IPS DF 19.7 (cell line): ENCODE data around the gene FASTK.
"Not testable (repeated sequence)": the region's sequence is repeated elsewhere in the genome, so short reads cannot be mapped to it uniquely, and the experiment has no call there.

Experiments
- DNase-seq: peaks from one replicate; pipeline ENCODE4 v3.0.0-alpha.2; 2013; ENCODE audit warnings: low read depth, low spot score

Gene FASTK

GRCh38 chr7:151047976-151048815, 32.4 kb downstream of the FASTK start, which contains the start of gene ASIC3:
Gene ASIC3 (plus strand): TSS chr7:151048531. CDS start chr7:151048886, 355 bp downstream.
- no peak for DNase-seq

GRCh38 chr7:151046603-151047573, 33.7 kb downstream of the FASTK start:
- no peak for DNase-seq

GRCh38 chr7:151045967-151046366, 34.6 kb downstream of the FASTK start:
- no peak for DNase-seq

GRCh38 chr7:151045262-151045661, 35.3 kb downstream of the FASTK start:
- no peak for DNase-seq

- no peak for DNase-seq
Observed at GRCh38 chr7:151043959-151044358, 36.6 kb downstream of the FASTK start.

- DNase-seq, result not testable (repeated sequence)
Observed at GRCh38 chr7:151043449-151043848, 37.2 kb downstream of the FASTK start.

GRCh38 chr7:151040616-151041375, 39.8 kb downstream of the FASTK start:
- no peak for DNase-seq

GRCh38 chr7:151039850-151040548, 40.6 kb downstream of the FASTK start:
- DNase-seq, result no peak

- DNase-seq, result no peak
Observed at GRCh38 chr7:151038951-151039849, 41.4 kb downstream of the FASTK start.

GRCh38 chr7:151035902-151036301, 44.7 kb downstream of the FASTK start:
- DNase-seq, result no peak

GRCh38 chr7:151035026-151035717, 45.4 kb downstream of the FASTK start:
- DNase-seq, result no peak

GRCh38 chr7:151034312-151035025, 46.1 kb downstream of the FASTK start:
- no peak for DNase-seq

GRCh38 chr7:151033864-151034249, 46.8 kb downstream of the FASTK start:
- DNase-seq, result no peak

- no peak for DNase-seq
Observed at GRCh38 chr7:151032936-151033863, 47.4 kb downstream of the FASTK start.

GRCh38 chr7:151031011-151031410, 49.6 kb downstream of the FASTK start:
- no peak for DNase-seq

- no peak for DNase-seq
Observed at GRCh38 chr7:151028948-151029501, 51.6 kb downstream of the FASTK start.
